ENCODE data around the gene MRPL14.

Gene MRPL14

DNA sequence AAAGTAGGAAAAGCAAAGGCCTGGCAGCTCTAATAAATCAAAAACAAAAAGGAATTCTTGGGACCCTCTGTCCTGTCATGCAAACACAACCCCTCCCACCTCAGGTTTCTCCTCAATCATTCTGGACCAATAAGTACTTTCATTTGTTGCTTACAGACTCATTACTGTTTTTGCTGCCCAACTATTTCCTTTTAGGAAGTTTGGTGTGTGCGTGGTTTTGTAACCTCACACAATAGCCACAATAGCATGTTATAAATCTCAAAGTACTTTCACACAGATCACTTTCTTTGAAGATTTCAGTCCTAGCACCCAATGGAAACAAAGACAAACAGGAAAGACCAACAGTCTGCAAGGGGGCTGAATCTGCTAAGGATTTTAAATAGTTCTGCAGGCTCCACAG is 4.5 kb downstream of the MRPL14 start:
- DNase-seq (ENCODE audit: low spot score): no peak

DNA sequence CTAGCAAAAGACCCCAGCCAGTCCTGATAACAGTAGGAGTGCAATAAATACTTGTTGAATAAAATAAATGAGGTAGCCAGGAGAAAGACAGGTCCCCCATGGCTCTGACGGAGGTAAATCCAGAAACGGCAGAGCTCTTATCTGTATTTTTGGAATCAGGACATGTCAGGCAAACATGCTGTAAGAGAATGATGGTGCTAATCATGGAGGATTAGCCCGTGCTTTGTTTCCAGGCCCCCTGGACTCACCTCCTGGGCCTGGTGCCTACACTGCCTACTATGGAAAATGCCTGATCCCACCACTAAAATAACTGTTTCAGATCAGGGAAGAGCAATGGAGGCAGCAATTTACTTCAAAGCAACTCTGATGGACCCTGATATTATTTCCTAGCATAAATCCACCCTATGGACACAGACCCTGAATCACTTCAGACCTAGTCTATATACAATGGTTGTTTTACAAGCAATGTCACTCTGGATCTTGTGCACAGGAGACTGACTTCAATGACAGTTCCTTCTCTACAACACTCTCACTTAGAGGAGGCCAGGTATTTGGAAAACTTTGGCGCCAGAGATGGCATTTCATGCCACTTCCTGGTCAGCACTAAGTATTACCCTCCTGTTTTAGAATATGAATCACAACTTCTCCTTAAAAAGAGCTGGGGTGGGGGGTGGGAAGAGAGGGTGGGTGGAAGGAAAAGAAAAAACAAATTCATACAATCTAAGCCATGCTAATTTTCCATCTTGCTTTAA is 6.4 kb downstream of the MRPL14 start:
- no peak for DNase-seq (ENCODE audit: low spot score)

DNA sequence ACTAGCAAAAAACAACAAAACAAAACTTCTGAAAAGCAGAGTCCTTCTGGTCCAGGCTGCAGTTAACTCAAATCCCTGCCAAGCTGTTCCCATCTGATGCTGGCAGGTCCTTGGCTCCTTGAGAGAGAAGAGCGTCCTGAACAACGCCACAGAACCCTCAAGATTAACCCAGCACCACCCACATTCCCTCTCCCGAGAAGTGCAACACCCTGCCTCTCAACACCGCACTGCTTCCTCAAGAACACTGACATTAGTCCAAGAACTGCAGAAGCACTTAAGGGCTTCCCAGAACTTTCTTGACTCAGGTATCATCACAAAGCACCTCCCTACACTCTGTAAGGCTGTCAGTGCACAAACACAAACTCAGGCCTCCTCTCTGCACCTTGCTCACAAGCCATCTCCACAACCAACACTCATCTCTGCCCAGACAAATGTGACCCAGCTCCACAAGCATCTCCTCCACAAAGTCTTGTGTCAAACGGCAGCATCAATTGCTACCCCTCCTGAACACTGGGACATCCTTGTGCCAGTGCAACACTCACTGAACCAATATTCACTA is 7.5 kb downstream of the MRPL14 start:
- DNase-seq (ENCODE audit: low spot score): no peak

DNA sequence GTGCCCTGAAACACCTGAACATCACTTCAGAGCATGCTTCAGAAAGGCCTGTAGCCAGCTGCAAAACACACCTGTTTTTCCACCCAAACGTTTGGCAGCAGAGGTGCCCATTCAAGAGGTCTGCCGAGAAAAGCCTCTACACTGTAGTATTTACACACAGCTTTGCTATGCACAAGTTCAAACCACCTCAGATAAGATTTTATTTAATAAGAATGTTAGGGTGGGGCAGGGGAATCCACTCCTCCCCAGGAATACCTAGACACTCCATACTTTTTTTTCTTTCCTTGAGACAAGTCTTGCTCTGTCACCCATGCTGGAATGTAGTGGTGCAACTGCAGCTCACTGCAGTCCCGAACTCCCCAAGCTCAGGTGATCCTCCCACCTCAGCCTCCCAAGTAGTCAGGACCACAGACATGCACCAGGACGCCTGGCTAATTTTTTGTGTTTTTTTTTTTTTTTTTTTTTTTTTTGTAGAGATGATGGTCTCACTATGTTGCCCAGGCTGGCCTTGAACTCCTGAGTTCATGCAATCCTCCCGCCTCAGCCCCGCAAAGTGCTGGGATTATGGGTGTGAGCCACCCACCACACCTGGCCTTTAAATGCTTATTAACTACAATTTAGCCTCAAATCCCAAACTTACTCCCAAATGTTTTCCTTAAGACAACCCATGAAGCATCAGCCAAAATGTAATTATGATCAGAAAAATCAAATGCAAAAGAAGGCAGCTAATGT is 9.7 kb downstream of the MRPL14 start:
- no peak for DNase-seq (ENCODE audit: low spot score)

DNA sequence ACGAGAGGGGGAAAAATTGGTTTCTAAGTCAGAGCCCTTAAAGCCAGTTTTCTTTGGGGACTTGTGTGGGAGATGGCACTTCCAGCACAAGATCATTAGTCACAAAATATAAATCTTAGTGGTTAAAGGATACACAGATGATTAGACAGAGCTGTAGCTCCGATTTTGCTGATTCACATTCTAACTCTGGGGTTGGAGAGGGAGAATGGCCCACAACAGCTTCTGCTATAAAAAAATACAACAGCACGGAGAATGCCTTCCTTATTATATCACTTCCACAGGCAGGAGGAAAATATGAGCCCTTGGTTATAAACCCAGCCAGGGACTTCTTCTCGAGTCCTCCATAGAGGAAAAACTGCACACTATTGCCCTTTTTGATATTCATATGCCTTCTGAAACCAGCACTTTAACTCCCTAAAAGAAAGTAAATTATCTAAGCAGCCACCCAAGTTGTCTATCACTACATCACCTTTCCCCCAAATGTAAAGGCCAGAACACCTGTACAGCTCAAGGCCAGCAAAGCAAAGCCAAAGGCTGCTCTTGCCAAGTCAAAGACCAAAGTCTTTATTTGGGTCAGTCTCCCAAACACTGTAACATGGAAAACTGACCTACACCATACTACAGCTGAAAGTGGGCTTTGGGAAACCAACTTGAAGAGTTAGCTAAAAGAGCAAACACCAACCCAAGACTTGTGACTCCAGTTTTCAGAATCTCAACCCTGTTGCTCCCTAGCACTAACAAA is 10.4 kb downstream of the MRPL14 start:
- no peak for DNase-seq (ENCODE audit: low spot score)

DNA sequence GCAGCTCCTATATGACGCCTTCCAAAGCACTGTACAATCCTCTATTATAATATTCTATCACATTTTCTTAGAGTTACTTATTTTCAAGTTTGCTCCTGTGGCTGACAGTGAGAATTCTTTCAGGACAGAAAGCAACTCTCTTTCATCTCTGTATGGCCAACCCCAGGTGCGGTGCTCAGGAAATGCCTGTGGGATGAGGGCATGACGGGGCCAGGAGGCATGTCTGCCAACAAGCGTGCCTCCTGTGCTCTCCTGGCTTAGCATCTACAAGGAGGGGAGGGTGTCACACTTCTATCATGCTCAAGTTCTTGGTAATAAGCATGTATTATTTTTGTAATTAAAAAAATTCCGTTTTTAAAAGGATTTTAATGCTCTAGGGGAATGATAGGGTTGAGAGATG is 11.4 kb downstream of the MRPL14 start:
- no peak for DNase-seq (ENCODE audit: low spot score)

DNA sequence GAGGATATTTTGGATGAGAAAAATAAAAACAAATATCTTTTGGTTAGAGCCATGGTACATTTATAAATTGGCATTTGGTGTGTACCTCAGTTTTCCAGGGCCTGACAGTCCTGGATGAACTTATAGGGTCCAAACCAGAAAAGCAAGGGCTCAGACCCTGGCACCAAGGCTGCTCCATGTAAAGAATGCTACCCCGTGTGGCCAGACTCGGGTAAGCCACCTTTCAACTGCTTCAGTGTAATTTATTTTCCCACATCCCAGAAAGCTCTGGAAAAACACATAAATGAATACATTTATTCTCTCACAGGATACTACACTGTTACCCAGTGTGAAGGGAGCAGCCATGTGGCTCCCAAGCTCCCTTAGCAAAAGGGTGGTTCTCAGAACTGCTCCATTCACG is 13.8 kb downstream of the MRPL14 start:
- no peak for DNase-seq (ENCODE audit: low spot score)

DNA sequence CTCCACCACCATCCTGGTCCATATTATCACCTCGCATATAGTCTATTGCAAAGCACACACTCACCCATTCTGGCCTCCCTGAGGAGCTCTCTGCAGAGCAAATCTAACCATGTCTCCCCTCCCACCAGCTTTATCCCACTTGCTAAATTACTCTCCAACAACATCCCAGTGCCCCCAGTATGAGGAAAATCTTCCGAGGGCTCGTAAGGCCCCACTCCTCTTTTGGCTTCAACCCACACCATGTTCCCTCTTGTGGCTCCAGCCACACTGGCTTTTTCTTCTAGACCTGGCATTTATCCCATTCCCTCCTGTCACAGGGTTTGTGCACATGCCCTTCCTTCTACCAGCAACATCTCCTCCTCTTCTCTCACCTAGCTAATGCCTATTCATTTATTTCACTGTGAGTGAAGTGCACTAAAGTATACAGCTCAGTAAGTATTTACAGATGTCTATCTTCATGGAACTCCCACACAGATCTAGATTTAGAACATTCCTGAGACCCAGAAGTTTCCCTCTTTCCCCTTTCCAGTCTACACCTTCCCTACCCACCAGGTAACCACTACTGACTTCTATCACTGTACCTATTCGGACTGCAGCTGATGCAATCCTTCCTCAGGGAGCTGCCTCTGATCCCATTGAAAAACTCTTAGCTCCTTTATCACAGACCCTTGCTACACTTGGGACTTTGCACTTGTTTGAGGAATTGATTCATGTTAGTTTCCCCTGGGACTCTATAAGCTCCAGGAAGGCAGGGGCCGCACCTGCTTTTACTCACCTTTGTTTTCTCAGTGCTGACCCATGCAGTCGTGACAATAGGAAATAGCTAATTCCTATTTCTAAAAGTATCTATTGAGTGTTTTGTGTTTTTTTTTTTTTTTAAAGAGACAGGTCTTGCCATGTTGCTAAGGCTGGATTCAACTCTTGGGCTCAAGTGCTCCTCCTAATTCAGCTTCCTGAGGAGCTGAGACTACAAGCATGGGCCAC is 15.5 kb downstream of the MRPL14 start:
- no peak for DNase-seq (ENCODE audit: low spot score)

DNA sequence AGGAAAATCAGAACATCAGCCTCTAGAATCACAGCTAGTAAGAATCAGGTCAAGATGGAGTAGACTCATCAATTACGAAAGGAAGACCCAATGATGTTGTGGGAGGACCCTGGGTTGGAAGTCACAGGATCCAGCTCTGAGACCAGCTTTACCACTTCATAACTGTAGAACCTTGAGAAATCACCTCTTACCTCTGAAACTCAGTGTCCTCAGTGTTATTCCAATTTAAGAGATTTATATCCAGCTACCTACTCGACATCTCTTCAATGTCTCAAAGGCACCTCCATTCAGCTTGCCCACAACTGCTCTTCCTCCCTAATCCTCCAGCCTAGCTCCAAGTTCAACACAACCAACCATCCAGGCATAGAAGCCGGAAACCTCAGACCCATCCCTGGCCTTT is 16.3 kb downstream of the MRPL14 start:
- no peak for DNase-seq (ENCODE audit: low spot score)

DNA sequence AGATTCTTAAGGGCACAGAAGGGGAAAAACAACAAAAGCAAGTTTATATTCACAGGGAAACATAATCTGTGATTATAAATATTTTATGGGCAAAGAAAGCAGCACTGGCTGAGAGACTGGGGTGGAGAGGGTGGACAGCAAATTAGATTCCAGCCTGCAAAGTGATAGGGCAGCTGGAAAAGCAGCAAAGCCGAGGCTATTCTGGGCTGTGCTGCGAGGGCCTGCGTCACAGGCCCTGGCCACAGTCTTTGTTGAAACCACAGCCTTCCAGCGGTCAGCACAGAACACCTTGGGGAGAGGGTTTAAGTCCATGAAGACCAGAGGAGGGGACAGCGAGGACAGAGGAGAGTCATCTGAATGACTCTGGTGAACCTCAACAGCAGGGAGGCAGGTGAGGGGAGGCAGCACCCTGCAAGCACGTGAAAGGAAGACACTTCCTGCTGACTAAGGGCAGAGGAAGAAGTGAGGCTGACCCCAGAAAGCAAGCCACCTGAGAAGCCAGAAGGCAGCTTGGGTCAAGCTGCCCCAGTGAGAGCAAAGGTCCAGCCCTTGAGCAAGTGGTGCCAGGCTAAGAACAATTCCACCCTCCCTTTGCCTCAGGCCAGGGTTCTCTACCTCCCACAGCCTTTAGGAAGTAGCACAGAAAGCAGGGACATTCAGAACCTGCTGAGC is 17.1 kb downstream of the MRPL14 start:
- no peak for DNase-seq (ENCODE audit: low spot score)

DNA sequence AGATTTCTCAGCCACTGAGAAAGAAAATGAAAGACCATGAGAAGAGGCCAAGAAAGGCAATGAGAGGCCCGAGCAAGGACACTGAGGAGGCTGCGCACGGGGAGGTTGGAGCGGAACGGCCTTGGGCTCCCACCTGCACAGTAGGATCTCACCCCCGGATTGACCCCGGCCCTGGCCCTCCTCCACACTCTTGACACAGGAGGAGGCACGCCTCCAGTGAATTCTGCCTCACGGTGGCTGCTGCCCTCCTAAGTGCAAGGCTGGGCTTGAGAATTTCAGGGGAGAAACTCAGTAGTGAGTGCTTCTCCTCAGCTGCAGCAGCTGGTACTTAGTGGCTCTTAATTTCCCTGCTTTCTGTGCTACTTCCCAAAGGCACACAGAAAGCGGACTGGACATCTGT is 18.0 kb downstream of the MRPL14 start:
- no peak for DNase-seq (ENCODE audit: low spot score)

DNA sequence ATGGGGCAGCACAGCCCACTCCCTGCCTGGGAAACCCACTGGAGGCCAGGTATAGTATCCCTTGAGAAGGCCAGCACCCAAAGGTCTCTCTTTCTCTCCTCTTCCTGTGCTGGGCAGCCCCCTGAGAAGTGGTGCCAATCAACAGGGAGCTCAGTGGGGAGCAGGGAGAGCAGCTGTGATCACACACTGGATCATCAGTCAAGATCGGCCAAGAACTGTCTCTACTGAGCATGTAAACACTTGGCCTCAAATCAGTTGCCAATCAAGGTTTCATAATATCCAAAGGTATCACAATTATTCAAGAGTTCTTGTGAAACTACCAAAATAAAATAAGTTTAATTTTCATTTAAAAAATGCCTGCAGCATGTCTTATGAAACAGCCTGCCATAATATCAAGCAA is 18.8 kb downstream of the MRPL14 start:
- no peak for DNase-seq (ENCODE audit: low spot score)

DNA sequence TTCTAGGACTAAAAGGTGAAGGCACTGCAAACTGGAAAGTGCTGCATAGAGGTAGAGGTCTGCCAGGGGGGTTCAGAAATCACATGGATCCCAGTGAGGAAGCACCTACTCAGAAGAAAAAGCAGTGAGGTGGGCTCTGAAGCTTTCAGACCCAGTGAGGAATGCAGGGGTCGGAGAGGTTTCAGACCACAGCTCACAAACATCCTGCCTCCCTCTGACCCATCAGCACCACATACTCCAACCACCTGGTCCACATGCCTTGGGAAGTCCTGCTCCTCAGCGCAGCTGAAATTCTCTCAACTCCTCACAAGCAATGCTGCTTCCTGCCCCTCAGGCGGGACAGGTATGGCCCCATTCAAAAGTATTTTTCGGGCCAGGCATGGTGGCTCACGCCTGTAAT is 20.2 kb downstream of the MRPL14 start:
- DNase-seq (ENCODE audit: low spot score): no peak

DNA sequence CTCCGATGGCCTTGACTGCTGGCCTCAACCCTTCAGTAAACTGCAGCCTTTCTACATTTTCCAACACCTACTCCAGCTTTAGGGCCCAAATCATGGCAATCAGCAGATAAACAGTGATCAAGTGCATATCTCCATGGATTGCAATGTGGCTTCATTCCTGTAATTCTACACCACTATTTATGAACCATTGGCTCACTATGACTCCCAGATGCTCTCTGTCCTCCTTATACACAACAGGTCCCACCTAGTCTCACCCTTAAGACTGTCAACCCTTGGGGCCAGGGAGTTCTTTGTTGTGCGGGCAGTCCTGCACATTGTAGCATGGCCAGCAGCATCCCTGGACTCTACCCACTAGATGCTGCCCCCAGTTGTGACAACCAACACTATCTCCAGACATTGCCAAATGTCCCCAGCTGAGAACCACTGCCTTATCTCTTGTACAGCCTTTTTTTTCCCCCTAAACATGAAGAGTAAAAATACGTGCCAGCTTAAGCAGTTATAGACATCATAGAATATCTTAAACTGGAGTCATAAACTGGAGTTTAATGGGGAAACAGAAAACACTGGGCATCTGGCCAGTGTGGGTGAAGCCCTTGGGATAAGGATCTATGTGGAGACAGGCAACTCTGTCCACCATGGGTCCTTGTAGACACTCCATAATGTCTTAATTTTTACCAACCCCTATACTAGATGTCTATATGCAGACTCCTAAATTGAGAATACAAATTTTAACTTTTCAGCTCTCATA is 21.1 kb downstream of the MRPL14 start:
- no peak for DNase-seq (ENCODE audit: low spot score)

DNA sequence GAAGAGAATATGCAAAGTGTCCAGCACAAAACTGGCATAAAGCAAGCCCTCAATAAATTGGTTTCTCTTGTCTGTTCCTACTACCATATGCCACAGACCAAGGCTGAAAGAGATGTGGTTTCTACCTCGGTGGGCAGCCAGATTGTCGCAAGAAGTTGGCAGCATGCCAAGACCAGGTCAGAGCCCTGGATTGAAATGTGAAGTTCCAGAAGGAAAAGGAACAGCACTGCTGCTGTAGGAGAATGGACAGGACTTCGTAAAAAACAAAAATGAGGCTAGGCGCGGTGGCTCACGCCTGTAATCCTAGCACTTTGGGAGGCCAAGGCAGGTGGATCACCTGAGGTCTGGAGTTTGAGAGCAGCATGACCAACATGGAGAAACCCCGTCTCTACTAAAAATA is 22.1 kb downstream of the MRPL14 start:
- no peak for DNase-seq (ENCODE audit: low spot score)

DNA sequence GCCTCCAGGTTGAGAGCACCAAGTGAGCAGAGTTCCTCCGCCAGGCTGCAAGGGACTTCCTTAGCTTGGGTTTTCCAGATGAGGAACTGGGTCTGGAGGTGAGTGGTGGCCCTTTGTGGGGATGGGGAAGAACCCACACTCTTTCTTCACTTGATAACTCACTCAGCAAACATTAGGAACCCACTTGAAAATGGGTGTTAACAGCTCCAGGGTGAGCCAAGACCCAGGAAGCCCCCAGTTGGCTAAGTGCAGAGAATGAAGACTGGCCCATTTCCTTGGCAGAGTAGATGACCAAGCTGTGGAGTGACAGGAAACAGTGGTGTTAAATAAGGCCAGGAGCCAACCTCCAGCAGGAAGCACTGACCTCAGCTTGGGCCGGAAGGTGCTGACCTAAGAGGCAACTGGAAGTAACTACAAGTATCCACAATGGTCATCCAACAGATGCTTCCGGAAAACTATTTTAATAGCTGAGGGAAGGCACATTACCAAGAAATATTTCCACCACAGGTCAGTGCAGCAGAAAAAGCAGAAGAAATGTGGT is 22.7 kb downstream of the MRPL14 start:
- DNase-seq (ENCODE audit: low spot score): no peak

DNA sequence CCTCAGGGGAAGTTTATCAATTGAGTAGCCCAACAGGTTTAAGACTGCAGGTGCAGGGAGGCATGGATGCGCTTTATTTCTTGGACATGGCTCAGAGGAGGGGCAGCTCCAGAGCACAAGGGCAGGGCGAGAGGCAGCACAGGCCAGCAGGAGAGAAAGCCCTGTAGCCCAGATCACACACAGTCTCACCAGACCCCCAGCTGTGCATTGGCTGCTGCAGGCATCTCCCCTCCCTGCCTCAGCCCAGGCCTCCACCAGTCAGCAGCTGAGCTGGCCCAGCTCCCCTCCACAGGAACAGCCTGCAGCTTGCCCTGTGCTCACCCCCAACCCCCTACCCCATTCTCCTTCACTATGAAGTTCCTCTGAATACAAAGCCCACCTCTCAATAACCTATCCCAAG is 24.7 kb downstream of the MRPL14 start:
- no peak for DNase-seq (ENCODE audit: low spot score)

DNA sequence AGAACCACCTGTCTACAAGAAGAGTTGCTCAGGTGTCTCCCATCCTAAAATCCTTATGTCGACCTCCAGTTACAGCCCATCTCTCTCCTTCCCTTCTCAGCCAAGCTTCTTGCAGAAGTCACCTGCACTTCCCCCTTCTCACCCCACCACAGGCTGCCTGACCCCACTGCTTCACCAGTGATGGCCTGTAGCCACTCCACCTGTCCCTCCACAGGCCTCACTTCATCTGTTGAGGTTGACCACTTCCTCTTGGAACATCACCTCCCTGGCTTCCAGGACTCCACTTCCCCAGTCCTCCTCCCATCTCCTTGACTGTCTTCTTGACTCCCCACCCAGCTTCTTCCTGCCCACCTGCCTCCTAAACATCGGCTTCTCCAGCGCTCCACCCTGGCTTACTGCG is 25.4 kb downstream of the MRPL14 start:
- DNase-seq (ENCODE audit: low spot score): no peak

DNA sequence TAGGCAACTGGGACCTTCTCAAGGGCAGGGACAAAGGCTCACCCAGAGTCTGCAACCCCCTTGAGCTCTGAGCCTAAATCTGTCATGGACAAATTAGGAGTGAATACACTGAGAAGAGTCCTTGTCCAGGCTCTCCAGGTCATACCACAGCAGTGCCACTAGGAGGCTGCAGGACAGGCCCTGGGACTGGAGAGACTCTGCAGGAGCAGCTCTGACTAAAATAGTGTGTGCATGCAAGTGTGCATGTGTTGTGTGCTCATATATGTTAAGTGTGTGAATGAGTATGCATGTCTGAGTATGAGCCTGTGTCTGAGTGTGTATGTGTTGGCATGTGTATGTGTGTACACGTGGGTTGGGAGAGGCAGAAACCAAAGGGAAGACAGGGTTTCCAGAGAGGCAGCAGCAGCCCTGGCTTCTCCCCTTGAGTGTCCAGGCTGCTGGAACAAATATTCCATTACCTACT is 27.1 kb downstream of the MRPL14 start:
- no peak for DNase-seq (ENCODE audit: low spot score)

DNA sequence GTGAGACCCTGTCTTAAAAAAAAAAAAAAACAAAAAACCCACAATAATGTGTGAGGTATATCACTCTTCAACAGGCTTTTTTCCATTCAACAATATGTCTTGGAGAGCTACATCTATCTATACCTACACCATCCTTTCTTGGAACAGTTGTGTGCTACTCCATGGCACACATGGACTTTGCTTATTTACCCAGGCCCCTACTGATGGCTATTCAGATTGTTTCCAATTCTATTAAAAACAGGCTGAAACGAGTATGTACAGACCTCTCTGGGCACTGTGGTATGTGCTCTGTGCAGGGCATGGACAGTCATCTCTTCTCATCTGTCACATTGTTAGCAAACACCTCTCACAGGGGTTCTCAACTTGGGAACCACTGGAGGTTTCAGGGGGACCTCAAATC is 28.1 kb downstream of the MRPL14 start:
- DNase-seq (ENCODE audit: low spot score): no peak

All from HuH-7.5 (cell line).